ENCODE results near the gene CMTM8.
A peak's percentile ranks its signal among the peaks of the same experiment; 100 is the strongest.

Gene CMTM8

DNA sequence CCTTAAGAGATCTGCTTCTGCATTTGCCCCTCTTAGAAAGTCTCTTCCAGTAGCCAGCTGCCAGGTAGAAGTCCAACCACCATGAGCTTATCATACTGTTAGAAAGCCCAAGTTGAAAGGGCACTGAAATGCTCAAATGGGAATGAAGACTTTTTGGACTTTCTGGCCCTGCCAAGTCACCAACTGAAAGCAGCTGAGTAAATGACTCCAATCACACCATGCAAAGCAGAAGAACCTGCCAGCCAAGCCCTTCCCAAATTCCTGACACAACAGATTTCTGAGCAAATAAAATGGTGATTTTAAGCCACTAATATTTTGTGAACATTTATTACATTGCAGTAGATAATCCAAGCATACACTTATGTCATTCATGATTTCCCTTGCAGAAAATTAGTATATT, 2.1 kb upstream of the CMTM8 start:
- no peak for DNase-seq

DNA sequence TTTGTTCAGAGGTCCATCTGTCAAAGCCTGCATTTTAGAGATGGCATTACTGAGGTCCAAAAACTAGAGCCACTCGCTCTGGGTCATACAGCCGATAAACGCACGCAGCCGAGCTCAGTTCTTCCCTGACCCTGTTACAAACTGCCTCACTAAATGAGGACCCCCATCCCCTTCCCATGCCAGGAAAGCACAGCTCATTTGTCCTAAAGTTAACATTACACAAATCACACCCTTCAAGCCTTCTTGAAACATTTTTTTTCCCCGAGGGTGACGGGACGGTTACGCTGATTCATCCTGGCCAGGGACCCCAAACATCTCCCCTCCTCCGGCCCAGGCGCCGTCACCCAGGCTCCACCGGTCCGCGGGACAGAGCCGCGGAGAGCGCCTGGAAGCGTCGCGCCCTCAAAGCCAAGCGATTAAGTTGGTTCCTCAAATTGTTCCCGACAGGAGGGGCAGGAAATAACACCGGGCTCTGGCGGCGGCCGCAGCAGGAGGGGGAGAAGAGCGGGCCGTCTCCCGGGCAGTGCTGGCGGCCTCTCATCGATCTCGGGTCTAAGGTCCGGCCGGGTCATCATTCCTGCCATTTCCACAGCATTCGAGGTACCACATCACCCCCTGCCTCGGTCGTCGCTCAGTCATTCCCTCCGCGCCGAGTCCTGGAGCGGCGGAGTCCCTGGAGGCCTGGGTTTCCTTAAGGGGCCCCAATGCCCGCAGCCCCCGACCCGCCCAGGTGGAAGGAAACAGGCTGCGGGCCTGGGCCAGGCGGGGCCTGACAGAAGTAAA, 619 bp upstream of the CMTM8 start:
- DNase-seq = no peak

DNA sequence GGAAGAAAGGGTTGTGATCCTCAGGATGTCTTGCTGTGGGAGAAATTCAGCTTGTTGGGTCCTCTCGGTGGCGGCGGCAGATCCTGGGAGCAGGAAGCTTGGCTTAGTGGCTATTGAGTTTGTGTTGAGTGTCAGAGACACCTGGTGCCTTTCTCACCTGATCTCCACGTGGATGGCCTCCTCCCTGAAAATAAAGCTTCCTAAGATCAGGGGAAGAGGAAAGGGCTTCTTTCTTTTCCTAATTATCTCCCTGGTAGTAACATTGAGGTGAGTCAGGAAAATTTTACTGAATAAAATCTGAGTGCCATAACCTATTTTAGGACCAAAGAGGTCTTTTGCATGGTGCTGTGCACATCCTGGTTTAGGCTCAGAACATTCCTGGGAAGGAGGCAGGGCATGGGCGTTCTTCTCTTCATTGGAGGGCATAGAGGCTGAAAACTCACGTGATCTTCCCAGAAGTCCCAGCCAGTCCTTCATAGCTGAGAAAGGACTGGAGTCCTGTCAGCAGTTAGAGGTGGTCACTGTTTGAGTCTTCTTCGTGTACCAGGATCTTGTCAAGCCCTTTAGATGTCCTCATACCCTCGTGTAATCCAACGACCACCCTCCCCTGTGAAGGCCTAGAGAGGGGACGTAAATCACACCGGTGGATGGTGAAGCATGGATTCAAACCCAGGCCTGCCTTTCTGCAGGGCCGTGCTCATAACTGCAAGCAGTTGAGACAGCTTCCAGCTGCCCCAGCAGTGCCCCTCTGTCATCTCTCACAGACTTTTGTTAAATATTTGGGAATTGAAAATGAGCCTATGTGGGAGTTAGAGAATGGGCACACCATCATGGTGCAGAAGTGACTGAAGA, 1.1 kb downstream of the CMTM8 start:
- no peak for DNase-seq

DNA sequence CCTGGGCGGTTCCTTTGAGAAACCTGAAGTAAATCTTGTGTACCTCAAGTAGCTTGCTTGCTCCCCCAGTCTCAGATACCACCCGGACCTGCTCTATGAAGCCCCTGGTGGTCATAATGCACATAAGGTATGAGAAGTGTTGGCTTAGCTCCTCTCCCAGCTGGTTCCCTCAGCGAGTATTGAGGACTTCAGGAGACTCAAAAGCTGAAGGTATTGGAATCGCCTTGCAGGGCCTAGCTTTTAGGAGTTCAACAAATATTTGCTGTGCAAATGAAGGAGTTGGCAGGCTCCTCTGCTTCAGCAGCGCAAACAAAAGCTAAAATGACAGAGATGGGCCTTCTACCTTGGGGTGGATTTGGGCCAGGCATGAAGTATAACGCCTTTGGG, 1.7 kb downstream of the CMTM8 start:
- peak; percentile 7 for DNase-seq

GRCh38 chr3:32241100-32241499, 2.6 kb downstream of the CMTM8 start:
- no peak for DNase-seq

GRCh38 chr3:32243519-32243918, 5.0 kb downstream of the CMTM8 start:
- DNase-seq = no peak

GRCh38 chr3:32245200-32245599, 6.7 kb downstream of the CMTM8 start:
- DNase-seq = no peak

DNA sequence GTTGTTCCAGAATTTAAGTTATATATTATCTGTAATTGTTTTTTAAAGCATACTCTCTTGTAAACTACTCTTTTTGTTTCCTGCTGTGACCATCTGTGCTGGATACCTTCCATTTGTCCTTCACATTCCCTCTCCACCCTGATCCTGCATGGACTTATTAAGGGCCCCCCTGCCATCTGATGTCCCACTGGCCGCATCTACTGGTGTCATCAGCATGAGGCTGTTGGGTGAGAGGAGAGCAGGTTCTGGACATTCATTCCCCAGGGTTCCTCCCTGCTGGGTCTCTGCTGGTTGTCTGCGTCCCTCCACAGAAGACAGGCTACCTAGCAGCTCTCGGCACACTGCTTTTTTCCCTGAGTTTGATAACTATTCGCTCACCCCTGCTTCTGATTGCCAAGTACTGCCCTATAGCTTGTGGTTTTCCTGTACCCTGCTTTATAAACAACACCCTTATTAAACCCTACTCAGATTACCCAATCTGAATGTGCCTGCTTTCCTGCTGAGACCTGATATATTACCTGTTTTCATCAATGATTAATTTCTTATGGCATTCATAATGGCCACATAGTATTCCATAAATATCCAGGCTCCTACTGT, 7.7 kb downstream of the CMTM8 start:
- DNase-seq = no peak

- peak; percentile 85 for DNase-seq
These were observed 10.8 kb downstream of the CMTM8 start for GRCh38 chr3:32249184-32249782.

GRCh38 chr3:32254268-32254667, 15.8 kb downstream of the CMTM8 start:
- DNase-seq = no peak

GRCh38 chr3:32255345-32255744, 16.9 kb downstream of the CMTM8 start:
- no peak for DNase-seq

- DNase-seq = no peak
These were observed 17.7 kb downstream of the CMTM8 start for GRCh38 chr3:32256206-32256605.

DNA sequence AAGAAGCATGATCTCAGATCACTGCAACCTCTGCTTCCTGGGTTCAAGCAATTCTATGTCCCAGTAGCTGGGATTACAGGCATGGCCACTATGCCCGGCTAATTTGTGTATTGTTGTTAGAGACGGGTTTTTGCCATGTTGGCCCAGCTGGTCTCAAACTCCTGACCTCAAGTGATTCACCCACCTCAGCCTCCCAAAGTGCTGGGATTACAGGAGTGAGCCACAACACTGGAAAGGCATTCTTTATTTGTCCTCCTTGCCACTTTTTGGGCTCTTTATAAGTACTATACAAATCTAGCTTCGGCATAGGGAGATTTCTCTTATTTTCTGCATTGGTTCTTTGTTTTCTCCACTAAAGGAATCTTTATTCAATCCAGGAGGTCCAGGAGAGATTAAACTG, 18.6 kb downstream of the CMTM8 start:
- no peak for DNase-seq

- no peak for DNase-seq
These were observed 19.4 kb downstream of the CMTM8 start for GRCh38 chr3:32257641-32258438.

GRCh38 chr3:32258869-32259268, 20.4 kb downstream of the CMTM8 start:
- DNase-seq = no peak

DNA sequence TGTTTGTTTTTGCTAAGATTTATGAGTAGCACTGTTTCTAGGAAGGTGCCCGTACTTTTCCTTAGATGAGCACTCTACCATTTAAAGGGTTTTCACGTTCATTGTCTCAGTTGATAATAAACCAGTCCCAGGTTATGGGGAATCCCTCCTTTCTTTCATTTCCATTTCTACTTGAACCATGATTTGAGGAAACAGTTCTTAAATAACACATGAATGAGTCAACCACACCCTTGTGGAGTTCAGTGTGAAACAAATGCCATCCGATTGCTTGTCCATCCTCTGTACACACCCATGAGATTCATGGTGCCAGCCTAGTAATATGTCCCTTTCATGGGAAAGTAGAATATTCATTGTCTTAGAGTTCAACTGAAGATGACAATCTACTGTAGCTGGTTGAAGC, 23.1 kb downstream of the CMTM8 start:
- no peak for DNase-seq

GRCh38 chr3:32262201-32262600, 23.7 kb downstream of the CMTM8 start:
- DNase-seq = no peak

DNA sequence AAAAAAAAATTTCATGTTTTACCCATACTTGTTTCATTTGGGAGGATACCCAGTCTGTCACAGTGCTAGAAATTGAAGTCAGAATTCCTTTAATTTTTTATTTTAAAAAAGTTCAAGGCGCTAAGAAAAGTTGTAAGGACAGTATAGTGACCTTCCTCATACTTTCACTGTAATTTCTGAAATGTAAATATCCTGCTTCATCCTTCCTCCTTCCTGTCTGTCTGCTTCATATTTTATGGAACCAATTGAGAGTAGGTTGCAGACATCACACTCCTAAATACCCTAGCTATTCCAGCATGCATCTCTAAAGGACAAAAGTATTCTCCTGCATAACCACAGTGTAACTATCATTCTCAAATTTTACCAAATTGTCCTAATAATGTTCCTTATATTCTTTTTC, 35.8 kb downstream of the CMTM8 start:
- DNase-seq = no peak

DNA sequence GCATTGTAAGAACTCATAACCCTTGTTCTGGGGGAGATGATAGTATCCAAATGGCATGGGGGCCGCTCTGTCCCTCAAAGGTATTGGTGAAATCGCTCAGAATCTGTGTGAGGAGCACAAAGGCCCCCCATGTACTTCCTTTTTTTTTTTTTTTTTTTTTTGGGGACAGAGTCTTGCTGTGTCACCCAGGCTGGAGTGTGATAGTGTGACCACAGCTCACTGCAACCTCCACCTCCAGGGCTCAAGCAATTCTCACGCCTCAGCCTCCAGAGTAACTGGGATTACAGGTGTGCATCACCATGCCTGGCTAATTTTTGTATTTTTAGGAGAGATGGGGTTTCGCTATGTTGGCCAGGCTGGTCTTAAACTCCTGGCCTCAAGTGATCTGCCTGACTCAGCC, 37.0 kb downstream of the CMTM8 start:
- DNase-seq = no peak

- DNase-seq = peak; percentile 43
These were observed 37.9 kb downstream of the CMTM8 start for GRCh38 chr3:32276279-32276841.

GRCh38 chr3:32278714-32279113, 40.2 kb downstream of the CMTM8 start:
- DNase-seq = peak; percentile 69

DNA sequence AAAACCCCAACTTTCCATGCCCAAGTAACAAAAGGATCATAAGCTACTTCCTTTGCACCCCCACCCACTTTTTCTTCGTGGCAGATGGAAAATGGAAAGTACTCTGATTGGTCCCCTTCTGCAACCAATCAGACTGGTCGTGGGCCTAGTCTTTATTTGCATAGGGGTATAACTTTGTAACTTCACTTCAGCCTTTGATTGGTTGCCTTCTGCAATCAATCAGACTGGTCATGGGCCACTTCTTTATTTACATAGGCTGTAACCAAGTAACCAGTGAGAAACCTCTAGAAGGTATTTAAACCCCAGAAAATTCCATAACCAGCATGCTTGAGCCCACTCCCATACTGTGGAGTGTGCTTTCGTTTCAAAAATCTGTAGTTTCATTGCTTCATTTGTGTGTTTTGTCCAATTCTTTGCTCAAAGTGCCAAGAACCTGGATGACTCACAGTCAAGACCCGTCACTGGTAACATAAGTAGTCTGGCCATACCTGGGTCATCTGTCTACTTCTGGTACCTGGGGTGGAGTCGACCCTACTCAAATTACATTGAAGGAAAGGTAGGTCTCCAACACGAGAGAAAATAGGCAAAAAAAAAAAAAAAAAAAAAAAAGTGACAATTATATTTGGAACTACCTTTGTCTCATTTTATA, 41.9 kb downstream of the CMTM8 start:
- DNase-seq = no peak

All from NCI-H226 (cell line).